T-cell (primary cell): ENCODE measurements around the gene WNK2. TPM values are rescaled to one million over a fixed set of nuclear protein-coding genes. Genes with fewer than 3 reads are reported as not detected.

Source experiments
- ATAC-seq, 4 experiments: fragments of 200-7000 bp in 3 of 4; fragments of 150-1000 bp in 1 of 4; cut with Tn5 transposase; replicated peaks in 1 of 4; 1 replicate in 3 of 4; 2 replicates in 1 of 4; pipeline ENCODE4 v1.10.0; 2021; ENCODE audit warnings: moderate library complexity in 3 of 4, mild to moderate bottlenecking in 2 of 4, moderate number of reproducible peaks in 1 of 4
- CTCF ChIA-PET, 2 donors: fragments of 300-600 bp; sonication (Branson Sonifier 250); formaldehyde crosslinking; loops; one replicate each; lab custom pipeline; 2022; ENCODE audit warnings: antibody characterized with exemption in 2 of 2; lab: Charles Lee
- POLR2A ChIA-PET, 2 donors: fragments of 300-600 bp; sonication (Branson Sonifier 250); formaldehyde crosslinking; loops; one replicate each; lab custom pipeline; 2022; ENCODE audit warnings: antibody characterized with exemption in 2 of 2; lab: Charles Lee
- DNase-seq, 35 experiments: peaks; one replicate each; pipeline versions ENCODE4 v3.0.0 to v3.0.0-alpha.2; 2013 to 2023
- H3K27ac ChIP-seq: one replicate; pipeline ENCODE4 v1.5.1; 2013; ENCODE audit warnings: low read length
- H3K27me3 ChIP-seq, 2 experiments: replicated peaks in 1 of 2; 1 replicate in 1 of 2; 2 replicates in 1 of 2; pipeline versions ENCODE4 v1.6.1 to v1.7.0; 2013; ENCODE audit warnings: low read length in 1 of 2, mixed read lengths in 1 of 2; ENCODE audit not compliant: control insufficient read depth in 2 of 2, insufficient read depth in 2 of 2; ENCODE audit errors: extremely low read depth in 1 of 2
- H3K36me3 ChIP-seq, 2 donors: 1 replicate in 1 of 2; 2 replicates in 1 of 2; pipeline versions ENCODE4 v1.6.1 to v1.7.0; 2013; ENCODE audit warnings: low read length in 1 of 2; ENCODE audit not compliant: control insufficient read depth in 2 of 2, insufficient read depth in 1 of 2; ENCODE audit errors: extremely low read depth in 1 of 2
- H3K4me1 ChIP-seq, 2 experiments: 1 replicate in 1 of 2; 2 replicates in 1 of 2; pipeline versions ENCODE4 v1.6.1 to v1.7.0; 2013; ENCODE audit warnings: low read length in 2 of 2, mixed read lengths in 1 of 2; ENCODE audit not compliant: insufficient read depth in 2 of 2, control insufficient read depth in 1 of 2; ENCODE audit errors: extremely low read depth in 1 of 2
- H3K4me3 ChIP-seq, 2 donors: 1 replicate in 1 of 2; 2 replicates in 1 of 2; pipeline versions ENCODE4 v1.5.1 to v1.7.0; 2013; ENCODE audit warnings: mild to moderate bottlenecking in 2 of 2, low read length in 1 of 2, moderate library complexity in 1 of 2; ENCODE audit not compliant: control insufficient read depth in 1 of 2; ENCODE audit errors: extremely low read depth in 1 of 2
- H3K9me3 ChIP-seq: 2 replicates; pipeline ENCODE4 v1.7.0; 2013
- H3K27ac Mint-ChIP-seq, 2 donors: one replicate each; pipeline ENCODE4 v1.8.0; 2020 to 2021; ENCODE audit warnings: mild to moderate bottlenecking in 2 of 2, mixed read lengths in 2 of 2
- H3K27me3 Mint-ChIP-seq, 2 donors: one replicate each; pipeline ENCODE4 v1.8.0; 2021 to 2022; ENCODE audit warnings: mixed read lengths in 2 of 2
- H3K36me3 Mint-ChIP-seq: one replicate; pipeline ENCODE4 v1.8.0; 2021; ENCODE audit warnings: mixed read lengths
- H3K4me1 Mint-ChIP-seq, 3 donors: one replicate each; pipeline ENCODE4 v1.8.0; 2020 to 2022; ENCODE audit warnings: mixed read lengths in 3 of 3, mild to moderate bottlenecking in 1 of 3
- H3K4me3 Mint-ChIP-seq, 3 donors: one replicate each; pipeline ENCODE4 v1.8.0; 2020 to 2022; ENCODE audit warnings: mild to moderate bottlenecking in 3 of 3, mixed read lengths in 3 of 3, moderate library complexity in 3 of 3
- H3K9me3 Mint-ChIP-seq, 3 donors: one replicate each; pipeline ENCODE4 v1.8.0; 2020 to 2022; ENCODE audit warnings: mixed read lengths in 3 of 3
- WGBS: methylation state at CpG from one replicate; pipeline ENCODE4 v1.1.5; 2013; ENCODE audit warnings: missing lambda C conversion rate; ENCODE audit not compliant: insufficient coverage; 5-methylcytosine and 5-hydroxymethylcytosine counted together
- total RNA-seq, 35 experiments: library from RNA in 6 of 35; stranded (reverse) in 6 of 35; fragments of 120-200 nt in 1 of 35; gene quantifications; one replicate each; pipeline versions ENCODE4 v1.2.1 to v1.2.4 and lab custom pipeline; 2013 to 2026

WNK2 gene
- total RNA-seq, 5 donors from 2014 or later (not counting 1 experiment from before 2014, with no cell fraction given) = 0.12 to 0.95 (median 0.48) TPM

DNA sequence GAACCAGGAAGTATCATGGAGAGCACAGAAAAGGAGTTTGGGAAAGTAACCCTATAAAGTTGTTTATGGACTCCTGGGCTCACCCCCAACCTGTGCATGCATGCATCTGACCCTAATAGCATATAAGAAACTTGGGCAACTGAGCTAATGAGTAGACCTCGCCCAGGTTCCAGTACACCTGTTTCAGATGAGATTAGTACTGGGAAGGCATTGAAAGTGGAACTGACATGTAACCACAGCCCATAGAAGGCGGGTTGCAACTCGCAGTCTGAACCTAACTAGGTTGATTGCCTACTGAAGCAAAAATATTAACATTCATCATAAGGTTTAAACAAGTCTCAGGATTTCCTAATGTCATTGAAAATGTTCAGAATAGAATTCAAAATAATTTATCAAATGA lies 87.0 kb downstream of the WNK2 start:
- Mint-ChIP-seq H3K36me3 (no peaks in the 10 kb centered on the region), H3K27ac (no peak overlapping the region), H3K4me3 (no peak overlapping the region), H3K4me1 (peaks cover 17 to 38% (median 33%) of the 10 kb centered on the region in 3 donors), H3K9me3 (peaks cover 0 to 10% (median 2%) of the 10 kb centered on the region in 3 donors), H3K27me3 (peaks cover 0 to 30% of the 10 kb centered on the region in 2 donors)
- Histone ChIP-seq H3K4me3 (no peak overlapping the region), H3K27me3 (peaks cover 0 to 29% of the 10 kb centered on the region in 2 experiments), H3K4me1 (peaks cover 4 to 20% of the 10 kb centered on the region in 2 experiments), H3K27ac (no peak overlapping the region), H3K9me3 (peaks cover 5% of the 10 kb centered on the region), H3K36me3 (no peaks in the 10 kb centered on the region)
- POLR2A ChIA-PET = interaction anchor here in 1 of 2 donors (0.6 kb wide), 1 partner anchor 9 kb away, joined by 3 read pairs; no protein-coding TSS in a partner anchor
- DNase-seq (peak in 1 of 35 experiments; percentile 2), ATAC-seq (no peak)
- CTCF ChIA-PET = no interaction called here
- WGBS = 40% methylated on average over 1 of the region's 3 CpGs

DNA sequence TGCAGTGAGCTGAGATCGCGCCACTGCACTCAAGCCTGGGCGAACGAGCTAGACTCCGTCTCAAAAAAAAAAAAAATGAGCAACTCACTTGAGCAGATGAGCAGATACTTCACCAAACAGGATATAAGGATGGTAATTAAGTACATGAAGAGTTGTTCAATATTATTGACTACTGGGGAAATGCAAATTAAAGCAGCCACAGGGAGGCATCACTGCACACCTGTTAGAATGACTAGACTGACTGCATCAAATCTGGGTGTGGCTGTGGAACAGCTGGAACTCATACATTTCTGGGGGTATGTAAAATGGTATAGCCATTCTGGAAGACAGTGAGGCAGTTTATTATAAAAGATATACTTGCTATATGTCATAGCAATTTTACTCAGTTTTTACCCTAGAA lies 93.0 kb downstream of the WNK2 start:
- Histone ChIP-seq H3K36me3 (no peaks in the 10 kb centered on the region), H3K9me3 (peaks cover under 1% of the 10 kb centered on the region), H3K4me1 (no peaks in the 10 kb centered on the region), H3K27me3 (peaks cover 0 to 7% of the 10 kb centered on the region in 2 experiments), H3K27ac (no peak overlapping the region), H3K4me3 (no peak overlapping the region)
- H3K4me3 Mint-ChIP-seq = no peak overlapping the region
- CTCF ChIA-PET = no interaction called here
- POLR2A ChIA-PET = no interaction called here
- peaks cover 0 to under 1% (median 0%) of the 10 kb centered on the region in 3 donors for H3K4me1 Mint-ChIP-seq
- 92% methylated on average over 2 of the region's 5 CpGs for WGBS
- peaks cover 3 to 29% of the 10 kb centered on the region in 2 donors for H3K27me3 Mint-ChIP-seq
- no peaks in the 10 kb centered on the region for H3K36me3 Mint-ChIP-seq
- ATAC-seq (no peak), DNase-seq (peak in 2 of 35 experiments; percentile 5 to 10)
- peaks cover 0 to 2% (median 1%) of the 10 kb centered on the region in 3 donors for H3K9me3 Mint-ChIP-seq
- no peak overlapping the region for H3K27ac Mint-ChIP-seq

DNA sequence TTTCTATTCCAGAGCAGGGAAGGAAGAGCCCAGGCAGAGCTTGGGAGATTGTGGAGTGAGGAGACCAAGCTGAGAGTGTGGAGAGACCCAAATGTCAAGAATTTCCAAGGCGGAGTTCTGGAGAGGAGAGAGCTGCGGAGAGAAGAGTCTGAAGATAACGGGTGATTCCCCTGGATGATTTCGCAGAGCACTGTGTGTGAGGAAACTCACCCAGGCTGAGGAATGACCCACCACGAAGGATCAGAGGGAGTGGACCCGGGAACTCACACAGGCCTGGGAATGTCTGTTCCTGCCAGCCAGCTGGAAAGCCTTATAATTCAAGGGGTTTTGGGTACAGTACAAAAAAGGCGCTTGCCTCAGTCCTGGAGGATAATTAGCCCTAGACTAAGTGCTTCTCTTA lies 94.2 kb downstream of the WNK2 start:
- Mint-ChIP-seq H3K27ac (no peak overlapping the region), H3K9me3 (peaks cover 0 to 2% (median 0%) of the 10 kb centered on the region in 3 donors), H3K4me3 (no peak overlapping the region), H3K4me1 (no peaks in the 10 kb centered on the region), H3K36me3 (no peaks in the 10 kb centered on the region), H3K27me3 (peaks cover 5 to 36% of the 10 kb centered on the region in 2 donors)
- no peak overlapping the region for H3K27ac ChIP-seq
- 100% methylated on average over 4 of the region's 7 CpGs for WGBS
- DNase-seq = no peak
- H3K27me3 ChIP-seq = peaks cover 0 to 5% of the 10 kb centered on the region in 2 experiments
- no peaks in the 10 kb centered on the region for H3K36me3 ChIP-seq
- ChIA-PET POLR2A (no interaction called here), CTCF (no interaction called here)
- no peaks in the 10 kb centered on the region for H3K4me1 ChIP-seq
- no peak overlapping the region for H3K4me3 ChIP-seq
- no peak for ATAC-seq
- no peaks in the 10 kb centered on the region for H3K9me3 ChIP-seq

DNA sequence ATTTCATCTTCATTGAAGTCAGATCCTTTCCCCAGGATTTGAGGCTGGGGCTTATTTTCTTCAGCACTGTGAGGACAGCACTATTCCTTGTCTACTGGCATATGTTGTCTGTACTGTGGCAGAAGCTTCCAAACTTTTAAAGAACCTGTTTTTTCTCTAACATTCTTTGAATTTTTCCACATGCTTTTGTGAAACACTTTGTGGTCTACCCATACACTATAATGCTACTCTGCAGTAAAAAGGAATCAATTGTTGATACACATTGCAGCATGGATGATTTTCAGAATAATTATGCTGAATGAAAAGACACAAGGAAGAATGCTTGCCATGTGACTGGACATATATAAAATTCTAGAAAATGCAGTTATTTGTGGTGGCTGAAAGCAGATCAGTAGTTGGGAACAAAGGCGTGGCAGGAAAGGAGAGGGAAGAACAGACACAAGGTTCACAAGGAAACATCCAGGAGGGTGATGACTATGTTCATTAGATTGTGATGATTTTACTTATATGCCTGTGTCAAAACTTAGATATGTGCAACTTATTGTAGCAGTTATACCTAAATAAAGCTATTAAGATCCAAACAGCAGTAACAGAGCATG lies 96.8 kb downstream of the WNK2 start:
- Mint-ChIP-seq H3K4me1 (no peaks in the 10 kb centered on the region), H3K27me3 (peaks cover 5 to 30% of the 10 kb centered on the region in 2 donors), H3K27ac (no peak overlapping the region), H3K36me3 (no peaks in the 10 kb centered on the region), H3K9me3 (peaks cover 0 to 8% (median 0%) of the 10 kb centered on the region in 3 donors), H3K4me3 (no peak overlapping the region)
- POLR2A ChIA-PET = interaction anchor here in 1 of 2 donors (0.6 kb wide), 1 partner anchor 10 kb away, joined by 3 read pairs; no protein-coding TSS in a partner anchor
- WGBS = 86% methylated on average over 1 of the region's 1 CpG
- no peaks in the 10 kb centered on the region for H3K4me1 ChIP-seq
- no peak overlapping the region for H3K27ac ChIP-seq
- no peak for DNase-seq
- H3K36me3 ChIP-seq = no peaks in the 10 kb centered on the region
- peaks cover 0 to 4% of the 10 kb centered on the region in 2 experiments for H3K27me3 ChIP-seq
- ATAC-seq = no peak
- no peak overlapping the region for H3K4me3 ChIP-seq
- CTCF ChIA-PET = no interaction called here
- H3K9me3 ChIP-seq = no peaks in the 10 kb centered on the region

DNA sequence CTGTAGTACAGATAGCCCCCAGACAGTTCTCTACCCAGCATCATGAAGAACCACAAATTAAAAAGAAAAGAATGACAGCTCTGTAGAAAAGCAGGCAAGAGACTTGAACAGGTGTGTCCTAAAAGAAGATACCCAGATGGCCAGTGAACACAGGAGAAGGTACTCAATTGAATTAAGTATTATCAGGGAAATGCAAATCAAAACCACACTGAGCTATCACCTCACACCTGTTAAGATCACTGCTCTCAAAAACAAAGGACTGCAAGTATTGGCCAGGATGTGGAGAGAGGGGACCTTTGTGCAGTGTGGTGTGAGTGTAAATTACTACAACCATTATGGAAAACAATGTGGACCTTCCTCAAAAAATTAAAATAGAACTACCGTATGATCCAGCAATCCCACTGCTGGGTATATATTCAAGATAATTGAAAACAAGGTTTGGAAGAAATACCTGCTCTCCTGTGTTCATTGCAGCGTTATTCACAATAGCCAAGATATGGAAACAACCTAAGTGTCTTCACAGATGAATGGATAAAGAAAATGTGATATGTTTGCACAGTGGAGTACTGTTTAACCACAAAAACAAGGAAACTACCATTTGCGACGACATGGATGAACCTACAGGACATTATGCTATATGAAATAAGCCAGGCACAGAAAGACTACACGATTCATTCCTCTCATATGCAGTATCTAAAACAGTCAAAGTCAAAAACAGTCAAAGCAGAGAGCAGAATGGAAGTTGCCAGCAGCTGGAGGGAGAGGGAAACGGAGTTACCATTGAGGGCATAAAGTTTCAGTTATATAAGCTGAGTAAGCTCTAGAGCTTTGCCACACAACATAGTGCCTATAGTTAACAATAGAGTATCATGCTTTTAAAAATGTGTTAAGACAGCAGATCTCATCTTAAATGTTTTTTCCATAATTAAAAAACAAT lies 102.6 kb downstream of the WNK2 start:
- Mint-ChIP-seq H3K4me3 (no peak overlapping the region), H3K36me3 (no peaks in the 10 kb centered on the region), H3K27me3 (peaks cover 5 to 21% of the 10 kb centered on the region in 2 donors), H3K9me3 (peaks cover 0 to 8% (median 0%) of the 10 kb centered on the region in 3 donors), H3K27ac (no peak overlapping the region), H3K4me1 (peaks cover 2 to 5% (median 3%) of the 10 kb centered on the region in 3 donors)
- ChIA-PET POLR2A (no interaction called here), CTCF (no interaction called here)
- ATAC-seq = no peak
- Histone ChIP-seq H3K27ac (no peak overlapping the region), H3K9me3 (no peaks in the 10 kb centered on the region), H3K27me3 (peaks cover 0 to 24% of the 10 kb centered on the region in 2 experiments), H3K36me3 (no peaks in the 10 kb centered on the region), H3K4me3 (no peak overlapping the region), H3K4me1 (no peaks in the 10 kb centered on the region)
- no peak for DNase-seq
- no CpG with 5 or more reads among the region's 6 CpGs for WGBS

DNA sequence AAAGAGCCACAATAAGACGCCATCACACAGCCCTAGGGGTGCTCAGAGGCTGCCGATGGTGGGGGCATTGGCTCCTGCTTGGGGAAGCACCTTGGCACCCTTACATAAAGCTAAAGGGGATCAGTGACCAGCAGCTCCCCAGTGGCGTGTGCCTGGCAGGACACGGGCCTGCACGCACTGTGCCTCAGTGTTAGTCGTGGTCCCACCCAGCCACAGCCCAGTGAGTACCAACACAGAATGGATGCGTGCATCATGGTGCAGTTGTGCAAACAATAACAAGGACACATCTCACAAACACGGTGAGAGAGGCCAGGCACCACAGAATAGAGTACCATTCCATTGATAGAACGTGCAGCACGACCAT lies 103.2 kb downstream of the WNK2 start:
- Mint-ChIP-seq H3K4me1 (peaks cover 2 to 5% (median 3%) of the 10 kb centered on the region in 3 donors), H3K4me3 (no peak overlapping the region), H3K27me3 (peaks cover 0 to 20% of the 10 kb centered on the region in 2 donors), H3K9me3 (peaks cover 0 to 8% (median 0%) of the 10 kb centered on the region in 3 donors), H3K36me3 (no peaks in the 10 kb centered on the region), H3K27ac (no peak overlapping the region)
- no peaks in the 10 kb centered on the region for H3K36me3 ChIP-seq
- no peaks in the 10 kb centered on the region for H3K9me3 ChIP-seq
- DNase-seq (no peak), ATAC-seq (no peak)
- H3K4me1 ChIP-seq = no peaks in the 10 kb centered on the region
- ChIA-PET POLR2A (no interaction called here), CTCF (no interaction called here)
- no peak overlapping the region for H3K27ac ChIP-seq
- no peak overlapping the region for H3K4me3 ChIP-seq
- WGBS = 81% methylated on average over 7 of the region's 10 CpGs
- H3K27me3 ChIP-seq = peaks cover 0 to 31% of the 10 kb centered on the region in 2 experiments
